ENCODE data around the gene IKZF1.

Gene IKZF1

GRCh38 chr7:50329775-50330174 is 25.3 kb downstream of the IKZF1 start:
- peak overlapping the region; percentile 23; the same call in 1 of the 2 replicates for H3K27ac ChIP-seq (replicated peaks)
- no peak overlapping the region for H3K4me3 ChIP-seq (replicated peaks; ENCODE audit: insufficient read depth, low read length)
- DNase-seq (ENCODE audit: low read depth in 1 of 2, low spot score in 1 of 2) = no peak
- no peaks in the 10 kb centered on the region for H3K27me3 ChIP-seq (ENCODE audit: insufficient read depth, poor library complexity, severe bottlenecking)
- TF ChIP-seq GABPA (IDR thresholded peaks at IDR 0.05; ENCODE audit: low read depth) (no peak), SPI1 (IDR thresholded peaks at IDR 0.05; ENCODE audit: borderline replicate concordance, low read depth) (no peak)

DNA sequence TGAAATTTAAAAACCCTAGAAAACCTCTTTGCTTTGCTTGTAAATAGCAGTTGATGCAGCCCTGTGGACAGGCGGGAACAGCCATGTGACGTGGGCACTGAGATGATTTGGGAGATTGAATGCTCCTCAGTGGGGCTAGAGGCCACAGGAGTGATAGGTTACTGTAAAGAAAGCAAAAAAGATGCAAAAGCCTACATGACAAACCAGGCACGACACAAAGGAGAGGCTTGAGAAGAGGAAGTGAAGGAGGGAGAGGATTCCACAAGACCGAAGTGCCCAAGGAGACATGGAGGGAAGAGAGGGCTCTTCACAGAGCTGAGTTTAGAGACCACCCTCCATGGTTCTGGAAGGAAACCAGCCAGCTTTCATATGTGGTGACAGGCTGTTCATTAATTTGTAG is 25.7 kb downstream of the IKZF1 start:
- no peak for DNase-seq (ENCODE audit: low read depth in 1 of 2, low spot score in 1 of 2)
- Histone ChIP-seq H3K27ac (replicated peaks) (peak overlapping the region; percentile 23; the same call in 1 of the 2 replicates), H3K4me3 (replicated peaks; ENCODE audit: insufficient read depth, low read length) (no peak overlapping the region), H3K27me3 (ENCODE audit: insufficient read depth, poor library complexity, severe bottlenecking) (no peaks in the 10 kb centered on the region)
- TF ChIP-seq, protein P1, sequence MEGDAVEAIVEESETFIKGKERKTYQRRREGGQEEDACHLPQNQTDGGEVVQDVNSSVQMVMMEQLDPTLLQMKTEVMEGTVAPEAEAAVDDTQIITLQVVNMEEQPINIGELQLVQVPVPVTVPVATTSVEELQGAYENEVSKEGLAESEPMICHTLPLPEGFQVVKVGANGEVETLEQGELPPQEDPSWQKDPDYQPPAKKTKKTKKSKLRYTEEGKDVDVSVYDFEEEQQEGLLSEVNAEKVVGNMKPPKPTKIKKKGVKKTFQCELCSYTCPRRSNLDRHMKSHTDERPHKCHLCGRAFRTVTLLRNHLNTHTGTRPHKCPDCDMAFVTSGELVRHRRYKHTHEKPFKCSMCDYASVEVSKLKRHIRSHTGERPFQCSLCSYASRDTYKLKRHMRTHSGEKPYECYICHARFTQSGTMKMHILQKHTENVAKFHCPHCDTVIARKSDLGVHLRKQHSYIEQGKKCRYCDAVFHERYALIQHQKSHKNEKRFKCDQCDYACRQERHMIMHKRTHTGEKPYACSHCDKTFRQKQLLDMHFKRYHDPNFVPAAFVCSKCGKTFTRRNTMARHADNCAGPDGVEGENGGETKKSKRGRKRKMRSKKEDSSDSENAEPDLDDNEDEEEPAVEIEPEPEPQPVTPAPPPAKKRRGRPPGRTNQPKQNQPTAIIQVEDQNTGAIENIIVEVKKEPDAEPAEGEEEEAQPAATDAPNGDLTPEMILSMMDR (IDR thresholded peaks at IDR 0.05; ENCODE audit: insufficient read depth, low read length) = no peak
- peak; percentile 90; the same call in 1 of the 2 replicates for TF ChIP-seq SPI1 (IDR thresholded peaks at IDR 0.05; ENCODE audit: borderline replicate concordance, low read depth)
- TF ChIP-seq GABPA (IDR thresholded peaks at IDR 0.05; ENCODE audit: low read depth) = no peak

GRCh38 chr7:50330696-50331095 is 26.2 kb downstream of the IKZF1 start:
- Histone ChIP-seq H3K27ac (replicated peaks) (peak overlapping the region; percentile 23; the same call in 1 of the 2 replicates), H3K4me3 (replicated peaks; ENCODE audit: insufficient read depth, low read length) (no peak overlapping the region)

DNA sequence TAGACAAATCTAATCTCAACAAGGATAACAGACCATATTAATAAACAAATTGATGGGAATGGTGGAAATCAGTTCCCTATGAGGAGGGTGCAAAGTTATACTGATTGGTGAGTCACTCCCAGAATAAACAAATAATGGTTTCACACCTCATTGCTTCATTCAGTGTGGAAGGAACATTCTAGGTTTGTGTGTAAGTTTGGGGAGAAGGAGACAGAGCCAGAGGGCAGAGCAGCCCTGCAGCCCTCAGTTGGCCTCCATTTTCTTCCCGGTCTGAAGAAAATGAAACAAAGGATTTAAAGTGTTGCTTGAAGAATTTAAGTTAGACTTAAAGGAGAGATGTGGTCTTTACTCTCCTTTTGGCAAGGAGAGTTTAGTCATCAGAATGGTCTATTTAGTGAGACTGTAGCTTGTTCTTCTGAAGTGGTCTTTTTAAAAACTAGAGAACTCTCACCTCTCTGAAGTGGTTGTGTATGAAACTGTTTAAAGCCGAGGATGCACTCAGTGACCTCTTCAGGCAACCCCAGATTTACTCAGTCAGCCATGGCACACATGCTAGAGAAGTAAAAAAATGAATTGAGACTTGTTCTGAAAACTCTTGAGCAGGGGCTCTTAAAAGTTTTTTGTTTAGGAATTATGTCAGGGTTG is 27.2 kb downstream of the IKZF1 start:
- Histone ChIP-seq H3K27ac (replicated peaks) (peak overlapping the region; percentile 49), H3K27me3 (ENCODE audit: insufficient read depth, poor library complexity, severe bottlenecking) (no peaks in the 10 kb centered on the region), H3K4me3 (replicated peaks; ENCODE audit: insufficient read depth, low read length) (no peak overlapping the region)
- DNase-seq (ENCODE audit: low read depth in 1 of 2, low spot score in 1 of 2) = no peak
- TF ChIP-seq POLR2AphosphoS5 (IDR thresholded peaks at IDR 0.05; ENCODE audit: low read depth) = no peak
- TF ChIP-seq, protein P1 (IDR thresholded peaks at IDR 0.05; ENCODE audit: insufficient read depth, low read length) = no peak
- no peak for TF ChIP-seq GABPA (IDR thresholded peaks at IDR 0.05; ENCODE audit: low read depth)

More at GRCh38 chr7:50330696-50331095, 26.2 kb downstream of the IKZF1 start:
- peak in 1 of 2 experiments; percentile 53 for DNase-seq (ENCODE audit: low read depth in 1 of 2, low spot score in 1 of 2)
- TF ChIP-seq REST (IDR thresholded peaks at IDR 0.05; ENCODE audit: insufficient replicate concordance, low read depth) = no peak
- TF ChIP-seq, protein P1 (IDR thresholded peaks at IDR 0.05; ENCODE audit: insufficient read depth, low read length) = no peak
- TF ChIP-seq POLR2AphosphoS5 (IDR thresholded peaks at IDR 0.05; ENCODE audit: low read depth) = no peak
- TF ChIP-seq SPI1 (IDR thresholded peaks at IDR 0.05; ENCODE audit: borderline replicate concordance, low read depth) = no peak
- TF ChIP-seq GABPA (IDR thresholded peaks at IDR 0.05; ENCODE audit: low read depth) = no peak
- H3K27me3 ChIP-seq (ENCODE audit: insufficient read depth, poor library complexity, severe bottlenecking) = no peaks in the 10 kb centered on the region
